Measurements from ENCODE around the gene ACTC1. TPM values are rescaled to one million over a fixed set of nuclear protein-coding genes. Genes with fewer than 3 reads are reported as not detected.

The ACTC1 gene
- total and polyA plus RNA-seq, 11 donors = 1,898 to 17,901 (median 12,542) TPM

- TF ChIP-seq CTCF (IDR thresholded peaks at IDR 0.05) (no peak), POLR2A (IDR thresholded peaks at IDR 0.05) (no peak)
- Histone ChIP-seq H3K4me3 (no peak overlapping the region), H3K4me1 (peaks cover 0 to 14% (median 0%) of the 10 kb centered on the region in 12 donors), H3K36me3 (no peaks in the 10 kb centered on the region), H3K27me3 (peaks cover 0 to under 1% (median 0%) of the 10 kb centered on the region in 9 donors), H3K27ac (no peak overlapping the region), H3K9me3 (no peaks in the 10 kb centered on the region)
- ATAC-seq (no peak), DNase-seq (no peak)
- intact Hi-C loops (cut with DNase I) = no loop called here
Measured at GRCh38 chr15:34768530-34768929, 26.8 kb downstream of the ACTC1 start.

- DNase-seq (no peak), ATAC-seq (no peak)
- H3K27me3 ChIP-seq = peaks cover 0 to 5% (median 0%) of the 10 kb centered on the region in 9 donors
- WGBS, 4 donors = 76 to 80% (median 77%) methylated on average over 5 of the region's 5 CpGs
- H3K4me1 ChIP-seq = peaks cover 0 to 14% (median 0%) of the 10 kb centered on the region in 12 donors
- no peak overlapping the region for H3K4me3 ChIP-seq
- no peak for TF ChIP-seq CTCF (IDR thresholded peaks at IDR 0.05)
- TF ChIP-seq POLR2A (IDR thresholded peaks at IDR 0.05) = no peak
- H3K36me3 ChIP-seq = no peaks in the 10 kb centered on the region
- no peak overlapping the region for H3K27ac ChIP-seq
- intact Hi-C loops (cut with DNase I) = no loop called here
- no peaks in the 10 kb centered on the region for H3K9me3 ChIP-seq
Measured at GRCh38 chr15:34765741-34766140, 29.6 kb downstream of the ACTC1 start.

- TF ChIP-seq CTCF (IDR thresholded peaks at IDR 0.05) = no peak
- no peak for TF ChIP-seq POLR2A (IDR thresholded peaks at IDR 0.05)
- H3K4me3 ChIP-seq = no peak overlapping the region
- no peak for ATAC-seq
- no peaks in the 10 kb centered on the region for H3K9me3 ChIP-seq
- H3K27ac ChIP-seq = no peak overlapping the region
- intact Hi-C loops (cut with DNase I) = no loop called here
- no peaks in the 10 kb centered on the region for H3K36me3 ChIP-seq
- no peak for DNase-seq
- H3K27me3 ChIP-seq = peaks cover 0 to 37% (median 12%) of the 10 kb centered on the region in 9 donors
- 60 to 75% (median 68%) methylated on average over 3 of the region's 3 CpGs for WGBS, 4 donors
- H3K4me1 ChIP-seq = no peaks in the 10 kb centered on the region
Measured at GRCh38 chr15:34760909-34761308, 34.4 kb downstream of the ACTC1 start.

GRCh38 chr15:34759992-34760391 is 35.4 kb downstream of the ACTC1 start:
- no peaks in the 10 kb centered on the region for H3K36me3 ChIP-seq
- DNase-seq (no peak), ATAC-seq (no peak)
- H3K27me3 ChIP-seq = peaks cover 4 to 46% (median 21%) of the 10 kb centered on the region in 9 donors
- no peak for TF ChIP-seq POLR2A (IDR thresholded peaks at IDR 0.05)
- no peak for TF ChIP-seq CTCF (IDR thresholded peaks at IDR 0.05)
- H3K4me1 ChIP-seq = peaks cover 0 to 4% (median 0%) of the 10 kb centered on the region in 12 donors
- no peaks in the 10 kb centered on the region for H3K9me3 ChIP-seq
- H3K27ac ChIP-seq = no peak overlapping the region
- intact Hi-C loops (cut with DNase I) = loop anchor here in 1 of 10 donors (10.0 kb wide), 1 partner anchor 85 kb away; no protein-coding TSS in a partner anchor
- WGBS, 4 donors = 58 to 71% (median 62%) methylated on average over 2 of the region's 2 CpGs
- H3K4me3 ChIP-seq = no peak overlapping the region
